Chondrocyte (in vitro differentiated cells): ENCODE measurements around the gene RAI1. TPM values are rescaled to one million over a fixed set of nuclear protein-coding genes. Genes with fewer than 3 reads are reported as not detected.
A peak's percentile ranks its signal among the peaks of the same experiment; 100 is the strongest.

Experiments
- DNase-seq: peaks from one replicate; pipeline ENCODE4 v3.0.0; 2021; ENCODE audit warnings: mixed read lengths, low spot score
- H3K27ac Mint-ChIP-seq: one replicate; pipeline ENCODE4 v1.8.0; 2021; ENCODE audit warnings: mild to moderate bottlenecking, moderate library complexity, mixed read lengths; ENCODE audit not compliant: unreplicated experiment
- H3K27me3 Mint-ChIP-seq: 2 replicates; pipeline ENCODE4 v1.8.0; 2021; ENCODE audit warnings: low read depth, mixed read lengths
- H3K36me3 Mint-ChIP-seq: 2 replicates; pipeline ENCODE4 v1.8.0; 2021; ENCODE audit warnings: low read depth, mixed read lengths
- H3K4me1 Mint-ChIP-seq: 2 replicates; pipeline ENCODE4 v1.8.0; 2021; ENCODE audit warnings: low read depth, mild to moderate bottlenecking, mixed read lengths
- H3K4me3 Mint-ChIP-seq: one replicate; pipeline ENCODE4 v1.8.0; 2021; ENCODE audit warnings: mild to moderate bottlenecking, moderate library complexity, mixed read lengths; ENCODE audit not compliant: unreplicated experiment
- H3K9me3 Mint-ChIP-seq: 2 replicates; pipeline ENCODE4 v1.8.0; 2021; ENCODE audit warnings: low read depth, mixed read lengths
- CTCF ChIP-seq: fragments of 200-600 bp; sonication (generic); IDR thresholded peaks from 2 replicates; pipeline ENCODE4 v1.5.0; 2021; ENCODE audit warnings: antibody characterized with exemption, mild to moderate bottlenecking, moderate library complexity
- total RNA-seq: library from RNA; stranded (reverse); gene quantifications from 3 replicates; pipeline ENCODE4 v1.2.1, GENCODE V29; 2021

Gene RAI1
- total RNA-seq, 1 donor from 2014 or later, result 28.7 TPM

- no peak for DNase-seq
- H3K4me3 Mint-ChIP-seq, result no peak overlapping the region
- H3K9me3 Mint-ChIP-seq, result no peaks in the 10 kb centered on the region
- no peak for TF ChIP-seq CTCF
- H3K36me3 Mint-ChIP-seq, result no peaks in the 10 kb centered on the region
- H3K27me3 Mint-ChIP-seq, result no peaks in the 10 kb centered on the region
- H3K27ac Mint-ChIP-seq, result peak overlapping the region; percentile 65
- peaks cover 60% of the 10 kb centered on the region for H3K4me1 Mint-ChIP-seq
Measured at GRCh38 chr17:17740615-17741348, 59.5 kb downstream of the RAI1 start.

GRCh38 chr17:17741349-17742023, 60.2 kb downstream of the RAI1 start:
- H3K4me3 Mint-ChIP-seq, result no peak overlapping the region
- peaks cover 54% of the 10 kb centered on the region for H3K4me1 Mint-ChIP-seq
- no peaks in the 10 kb centered on the region for H3K9me3 Mint-ChIP-seq
- peak; percentile 47 for TF ChIP-seq CTCF
- peak overlapping the region; percentile 65 for H3K27ac Mint-ChIP-seq
- H3K27me3 Mint-ChIP-seq, result no peaks in the 10 kb centered on the region
- H3K36me3 Mint-ChIP-seq, result no peaks in the 10 kb centered on the region
- no peak for DNase-seq

GRCh38 chr17:17742133-17742621, 60.9 kb downstream of the RAI1 start:
- TF ChIP-seq CTCF, result no peak
- H3K4me3 Mint-ChIP-seq, result no peak overlapping the region
- no peaks in the 10 kb centered on the region for H3K36me3 Mint-ChIP-seq
- no peak for DNase-seq
- H3K9me3 Mint-ChIP-seq, result no peaks in the 10 kb centered on the region
- H3K27ac Mint-ChIP-seq, result no peak overlapping the region
- peaks cover 51% of the 10 kb centered on the region for H3K4me1 Mint-ChIP-seq
- no peaks in the 10 kb centered on the region for H3K27me3 Mint-ChIP-seq

GRCh38 chr17:17742688-17743390, 61.6 kb downstream of the RAI1 start:
- no peaks in the 10 kb centered on the region for H3K36me3 Mint-ChIP-seq
- no peak for DNase-seq
- no peaks in the 10 kb centered on the region for H3K9me3 Mint-ChIP-seq
- no peak for TF ChIP-seq CTCF
- peaks cover 56% of the 10 kb centered on the region for H3K4me1 Mint-ChIP-seq
- no peak overlapping the region for H3K4me3 Mint-ChIP-seq
- H3K27ac Mint-ChIP-seq, result no peak overlapping the region
- no peaks in the 10 kb centered on the region for H3K27me3 Mint-ChIP-seq
